Subcutaneous abdominal adipose tissue (tissue), 5 donors: Measurements from ENCODE around the gene LDLRAD3.
"Not testable (repeated sequence)": the region's sequence is repeated elsewhere in the genome, so short reads cannot be mapped to it uniquely, and the experiment has no call there.

Source experiments
- H3K27ac ChIP-seq: one replicate; pipeline ENCODE4 v1.7.0; 2013; ENCODE audit warnings: low read depth, mild to moderate bottlenecking, inconsistent platforms, low read length, moderate library complexity
- H3K27me3 ChIP-seq, 5 donors: one replicate each; pipeline ENCODE4 v1.7.0; 2013; ENCODE audit warnings: low read length in 5 of 5, inconsistent platforms in 1 of 5; ENCODE audit not compliant: control insufficient read depth in 5 of 5, insufficient read depth in 4 of 5
- H3K36me3 ChIP-seq, 5 donors: one replicate each; pipeline ENCODE4 v1.7.0; 2013; ENCODE audit warnings: low read length in 5 of 5; ENCODE audit not compliant: control insufficient read depth in 5 of 5, insufficient read depth in 5 of 5
- H3K4me1 ChIP-seq, 5 donors: one replicate each; pipeline ENCODE4 v1.7.0; 2013; ENCODE audit warnings: low read length in 5 of 5, mild to moderate bottlenecking in 3 of 5, moderate library complexity in 1 of 5; ENCODE audit not compliant: control insufficient read depth in 5 of 5, insufficient read depth in 5 of 5
- H3K4me3 ChIP-seq, 5 donors: one replicate each; pipeline ENCODE4 v1.7.0; 2013; ENCODE audit warnings: low read length in 5 of 5, low read depth in 1 of 5
- H3K9ac ChIP-seq, 5 donors: one replicate each; pipeline ENCODE4 v1.7.0; 2013; ENCODE audit warnings: low read length in 5 of 5, mild to moderate bottlenecking in 4 of 5, moderate library complexity in 3 of 5
- H3K9me3 ChIP-seq, 5 donors: one replicate each; pipeline ENCODE4 v1.7.0; 2013; ENCODE audit warnings: low read length in 5 of 5; ENCODE audit not compliant: control insufficient read depth in 5 of 5
- donor health status: healthy.
- donor health status: healthy.
- donor health status: healthy.
- donor health status: healthy.
- donor health status: healthy.

The LDLRAD3 gene

GRCh38 chr11:35911013-35911412 is 32.8 kb upstream of the LDLRAD3 start:
- no peak overlapping the region for H3K4me3 ChIP-seq
- peaks cover 0 to 3% (median 0%) of the 10 kb centered on the region in 5 donors for H3K4me1 ChIP-seq
- no peak overlapping the region for H3K27ac ChIP-seq
- no peaks in the 10 kb centered on the region for H3K36me3 ChIP-seq
- no peaks in the 10 kb centered on the region for H3K27me3 ChIP-seq
- H3K9ac ChIP-seq, result no peak overlapping the region
- no peaks in the 10 kb centered on the region for H3K9me3 ChIP-seq

- Histone ChIP-seq H3K27ac (no peak overlapping the region), H3K9me3 (no peaks in the 10 kb centered on the region)
Observed at GRCh38 chr11:35911616-35912165, 32.2 kb upstream of the LDLRAD3 start.

GRCh38 chr11:35912436-35912835 is 31.4 kb upstream of the LDLRAD3 start:
- H3K27me3 ChIP-seq, H3K9ac ChIP-seq, H3K9me3 ChIP-seq, H3K27ac ChIP-seq, H3K4me1 ChIP-seq, H3K36me3 ChIP-seq, H3K4me3 ChIP-seq: not testable (repeated sequence)

More at GRCh38 chr11:35911616-35912165, 32.2 kb upstream of the LDLRAD3 start:
- Histone ChIP-seq H3K27me3 (no peaks in the 10 kb centered on the region), H3K9ac (no peak overlapping the region), H3K4me3 (no peak overlapping the region), H3K4me1 (peaks cover 0 to 3% (median 0%) of the 10 kb centered on the region in 5 donors), H3K36me3 (no peaks in the 10 kb centered on the region)

GRCh38 chr11:35912883-35913624 is 30.8 kb upstream of the LDLRAD3 start:
- Histone ChIP-seq H3K9me3 (no peaks in the 10 kb centered on the region), H3K4me3 (no peak overlapping the region), H3K4me1 (peaks cover 0 to under 1% (median 0%) of the 10 kb centered on the region in 5 donors), H3K27ac (no peak overlapping the region), H3K27me3 (no peaks in the 10 kb centered on the region), H3K9ac (no peak overlapping the region), H3K36me3 (no peaks in the 10 kb centered on the region)

- no peaks in the 10 kb centered on the region for H3K9me3 ChIP-seq
- H3K27me3 ChIP-seq, result no peaks in the 10 kb centered on the region
- peaks cover 0 to 5% (median 0%) of the 10 kb centered on the region in 5 donors for H3K4me1 ChIP-seq
- H3K4me3 ChIP-seq, result no peak overlapping the region
- H3K9ac ChIP-seq, result no peak overlapping the region
- no peak overlapping the region for H3K27ac ChIP-seq
- no peaks in the 10 kb centered on the region for H3K36me3 ChIP-seq
Observed at GRCh38 chr11:35914816-35915215, 29.0 kb upstream of the LDLRAD3 start.

GRCh38 chr11:35916270-35916669 is 27.6 kb upstream of the LDLRAD3 start:
- H3K4me1 ChIP-seq, result peaks cover 0 to 5% (median 0%) of the 10 kb centered on the region in 5 donors
- no peaks in the 10 kb centered on the region for H3K36me3 ChIP-seq
- no peak overlapping the region for H3K4me3 ChIP-seq
- no peaks in the 10 kb centered on the region for H3K27me3 ChIP-seq
- H3K9me3 ChIP-seq, result no peaks in the 10 kb centered on the region
- H3K27ac ChIP-seq, result no peak overlapping the region
- H3K9ac ChIP-seq, result no peak overlapping the region

GRCh38 chr11:35917676-35918075 is 26.2 kb upstream of the LDLRAD3 start:
- Histone ChIP-seq H3K4me3 (no peak overlapping the region), H3K4me1 (peaks cover 0 to 5% (median 0%) of the 10 kb centered on the region in 5 donors), H3K36me3 (no peaks in the 10 kb centered on the region), H3K27me3 (no peaks in the 10 kb centered on the region), H3K9me3 (no peaks in the 10 kb centered on the region), H3K9ac (no peak overlapping the region), H3K27ac (no peak overlapping the region)

- Histone ChIP-seq H3K4me3 (no peak overlapping the region), H3K36me3 (no peaks in the 10 kb centered on the region), H3K9ac (no peak overlapping the region), H3K27me3 (no peaks in the 10 kb centered on the region), H3K27ac (no peak overlapping the region), H3K4me1 (peaks cover 0 to 5% (median 0%) of the 10 kb centered on the region in 5 donors), H3K9me3 (no peaks in the 10 kb centered on the region)
Observed at GRCh38 chr11:35918716-35919115, 25.1 kb upstream of the LDLRAD3 start.

- Histone ChIP-seq H3K27ac (no peak overlapping the region), H3K27me3 (no peaks in the 10 kb centered on the region), H3K9me3 (no peaks in the 10 kb centered on the region), H3K36me3 (no peaks in the 10 kb centered on the region), H3K4me3 (no peak overlapping the region), H3K9ac (no peak overlapping the region), H3K4me1 (peaks cover 0 to 5% (median 0%) of the 10 kb centered on the region in 5 donors)
Observed at GRCh38 chr11:35919244-35919643, 24.6 kb upstream of the LDLRAD3 start.

GRCh38 chr11:35923452-35923851 is 20.4 kb upstream of the LDLRAD3 start:
- no peak overlapping the region for H3K4me3 ChIP-seq
- H3K9me3 ChIP-seq, result no peaks in the 10 kb centered on the region
- H3K9ac ChIP-seq, result no peak overlapping the region
- H3K27me3 ChIP-seq, result no peaks in the 10 kb centered on the region
- H3K4me1 ChIP-seq, result peaks cover 0 to 14% (median 10%) of the 10 kb centered on the region in 5 donors
- no peaks in the 10 kb centered on the region for H3K36me3 ChIP-seq
- no peak overlapping the region for H3K27ac ChIP-seq
